NCI-H526 treated with DMSO at 0.1 percent for 48 hours (cell line): ENCODE data around the gene STOX2.

Source experiments
- DNase-seq: peaks from one replicate; lab custom pipeline; 2025; lab: John Stamatoyannopoulos, UW

The STOX2 gene

DNA sequence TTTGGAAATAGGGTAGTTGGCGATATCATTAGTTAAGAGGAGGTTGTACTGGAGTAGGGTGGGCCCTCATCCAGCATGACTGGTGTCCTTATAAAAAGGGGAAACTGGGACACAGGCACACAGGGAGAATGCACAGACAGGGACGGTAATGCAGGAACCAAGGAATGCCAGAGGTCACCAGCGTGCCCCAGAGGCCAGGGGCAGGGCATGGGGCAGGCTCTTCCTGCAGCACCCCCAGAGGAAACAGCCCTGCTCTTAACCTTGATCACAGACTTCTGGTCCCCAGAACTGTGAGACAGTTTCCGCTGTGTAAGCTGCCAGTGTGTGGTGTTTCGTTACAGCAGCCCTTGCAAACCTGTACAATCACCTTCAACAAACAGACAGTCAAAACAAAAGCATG, 15.9 kb upstream of the STOX2 start:
- no peak for DNase-seq

DNA sequence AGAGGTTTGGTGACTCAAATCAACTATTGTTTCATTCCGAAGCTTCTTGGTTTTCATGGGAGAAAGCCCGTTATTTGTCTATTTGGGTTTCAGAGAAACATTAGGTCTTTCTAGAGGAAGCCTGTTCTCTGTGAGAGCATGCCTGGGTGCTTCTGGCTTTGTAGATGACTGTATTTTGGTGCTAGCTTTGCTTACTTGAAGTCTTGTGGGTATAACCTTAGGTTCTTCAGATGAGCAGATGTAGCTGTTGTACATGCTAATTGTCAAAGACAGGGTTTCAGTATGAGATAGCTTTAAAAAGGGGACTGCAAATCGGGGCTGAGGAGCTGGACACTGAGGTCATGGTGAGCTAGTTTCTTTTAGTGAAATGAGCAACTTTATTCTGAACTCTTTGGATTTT, 7.9 kb upstream of the STOX2 start:
- DNase-seq = no peak

DNA sequence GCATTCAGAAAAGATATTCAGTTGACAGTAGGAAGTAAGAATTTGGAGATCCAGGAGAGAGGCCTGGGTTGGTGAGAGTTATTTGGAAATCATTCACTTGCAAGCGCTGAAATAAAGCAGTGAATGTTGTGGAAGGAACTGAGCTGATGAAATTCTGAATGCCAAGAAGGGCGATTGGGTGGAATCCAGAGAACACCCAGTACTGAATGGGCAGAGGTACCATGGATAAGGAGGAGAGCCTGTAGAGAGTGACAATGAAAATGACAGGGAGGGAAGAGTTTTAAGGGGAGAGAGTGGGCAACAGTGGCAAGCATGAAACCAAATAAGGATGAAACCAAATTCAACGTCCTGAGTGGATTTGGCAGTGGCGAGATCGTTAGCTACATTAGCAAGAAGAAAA, 6.7 kb upstream of the STOX2 start:
- no peak for DNase-seq

DNA sequence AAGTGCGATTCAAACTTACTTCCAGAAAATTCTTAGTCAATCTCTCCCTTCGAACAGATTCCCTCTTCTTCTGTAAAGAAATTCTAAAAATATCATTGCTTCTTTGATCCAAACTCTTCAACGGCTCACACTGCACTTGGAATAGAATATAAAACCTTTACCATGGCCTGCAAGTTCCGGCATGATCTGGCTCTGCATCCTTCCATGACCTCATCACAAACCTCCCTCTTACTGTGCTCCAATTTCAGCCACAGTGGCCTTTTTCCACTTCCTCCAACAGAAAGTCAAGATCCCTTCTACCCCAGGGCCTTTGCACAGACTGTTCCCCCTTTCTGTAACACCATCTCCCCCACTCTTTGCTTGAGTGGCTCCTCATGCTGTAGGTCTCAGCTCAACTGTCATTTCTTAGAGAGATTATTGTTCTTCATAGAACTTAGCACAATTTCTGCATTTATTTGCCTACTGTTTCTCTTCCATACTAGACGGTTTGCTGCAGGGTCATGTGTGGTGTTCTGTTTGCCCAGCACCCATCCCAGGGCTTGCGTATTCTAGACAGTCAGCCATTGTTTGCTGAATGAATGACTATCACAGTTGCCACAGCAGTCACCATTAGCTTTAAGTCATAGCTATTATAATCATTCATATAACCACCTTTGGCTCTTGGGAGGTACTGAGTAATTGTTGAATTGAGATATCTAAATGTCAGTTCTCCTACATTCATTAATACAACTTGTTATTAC, 1.9 kb upstream of the STOX2 start:
- DNase-seq = no peak

DNA sequence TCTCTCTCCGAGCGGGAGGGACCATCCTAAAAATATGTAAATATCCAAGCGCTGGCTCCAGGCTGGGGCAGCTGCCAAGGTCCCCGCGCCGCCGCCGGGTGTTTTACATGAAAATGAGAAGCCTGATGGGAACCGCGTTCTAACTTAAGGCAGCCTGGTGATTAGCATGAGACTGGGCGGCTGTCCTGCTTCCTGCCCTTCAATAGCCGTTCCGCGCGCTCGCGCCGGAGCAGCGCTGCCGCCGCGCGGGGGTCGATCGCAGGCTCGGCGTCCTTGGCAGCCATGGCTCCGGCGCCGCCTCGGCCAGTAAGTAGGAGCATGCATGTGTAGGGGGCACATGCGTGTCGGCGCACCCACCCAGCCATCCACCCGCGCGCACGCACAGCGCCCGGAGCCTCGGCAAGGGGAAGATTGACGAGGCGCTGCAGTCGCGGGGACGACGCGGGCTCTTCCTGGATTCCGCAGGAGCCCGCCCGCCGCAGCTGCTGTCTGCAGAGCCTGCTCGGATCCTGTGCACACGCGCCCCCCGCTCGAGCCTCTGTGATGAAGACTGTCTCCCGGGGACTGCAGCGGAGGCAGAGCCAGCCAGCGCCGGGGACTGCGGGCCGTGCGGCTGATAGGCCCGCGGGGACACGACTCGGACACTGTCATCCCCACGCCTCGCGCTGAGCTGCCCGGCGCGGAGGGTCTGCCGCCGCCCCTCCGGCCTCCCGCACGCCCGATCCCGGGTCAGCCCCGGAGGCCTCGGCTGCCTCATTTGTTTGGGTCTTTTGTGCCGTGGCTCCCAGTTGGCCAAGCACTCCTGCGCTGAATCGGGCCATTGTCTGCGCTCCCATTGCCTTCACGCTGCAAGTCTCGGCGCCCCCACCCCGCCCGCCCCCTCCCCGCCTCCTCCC, 734 bp downstream of the STOX2 start:
- peak; percentile 64 for DNase-seq

DNA sequence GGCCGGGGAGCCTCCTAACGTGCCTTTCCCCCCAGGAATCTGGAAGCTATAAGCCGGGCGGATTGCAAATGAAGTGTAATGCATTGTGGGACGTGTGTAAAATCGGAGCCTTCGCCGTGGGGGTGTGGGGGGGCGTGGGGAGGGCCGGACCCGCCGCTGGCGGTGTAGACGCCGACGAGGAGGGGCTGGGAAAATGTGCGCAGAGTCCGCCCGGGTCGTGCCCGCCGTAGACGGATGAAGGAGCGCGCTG, 1.3 kb downstream of the STOX2 start:
- DNase-seq = no peak

DNA sequence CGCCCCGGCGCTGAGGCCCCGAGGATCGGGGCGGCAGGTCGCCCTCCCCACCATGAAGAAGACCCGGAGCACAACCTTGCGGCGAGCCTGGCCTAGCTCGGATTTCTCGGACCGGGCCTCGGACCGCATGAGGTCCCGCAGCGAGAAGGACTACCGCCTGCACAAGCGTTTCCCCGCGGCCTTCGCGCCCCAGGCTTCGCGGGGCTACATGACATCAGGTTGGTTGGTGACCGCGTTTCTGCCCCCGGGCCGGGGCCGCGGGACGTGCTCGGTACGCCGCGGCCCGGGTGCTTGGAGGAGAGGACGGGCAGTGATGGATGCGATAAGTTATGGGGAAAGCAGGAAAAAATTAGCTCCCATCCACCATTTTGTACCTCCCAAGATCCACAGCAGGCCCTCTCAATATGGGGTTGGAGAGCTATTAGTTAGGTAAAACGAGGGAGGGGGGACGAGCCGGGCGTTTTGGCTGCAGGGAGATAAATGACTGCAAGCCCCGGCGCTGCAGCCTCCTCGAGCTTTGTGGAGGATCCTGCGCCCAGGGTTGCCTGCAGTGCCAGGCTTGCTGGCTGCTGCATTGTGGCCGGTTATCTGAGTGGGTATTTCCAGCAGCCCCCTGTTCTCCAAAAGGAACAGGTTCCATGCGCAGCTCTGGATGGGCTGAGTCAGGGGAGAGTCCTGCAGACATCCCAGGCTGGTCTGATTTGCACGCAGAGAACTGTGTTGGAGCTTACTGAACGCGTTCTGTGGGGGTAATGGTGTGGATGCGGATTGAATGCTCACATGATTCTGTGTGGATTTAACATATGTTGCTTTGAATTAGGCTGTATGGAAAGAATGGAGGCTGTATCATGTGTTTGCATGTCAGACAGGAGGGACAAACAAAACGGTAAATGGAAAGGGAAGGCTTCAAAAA, 1.9 kb downstream of the STOX2 start:
- peak; percentile 16 for DNase-seq

DNA sequence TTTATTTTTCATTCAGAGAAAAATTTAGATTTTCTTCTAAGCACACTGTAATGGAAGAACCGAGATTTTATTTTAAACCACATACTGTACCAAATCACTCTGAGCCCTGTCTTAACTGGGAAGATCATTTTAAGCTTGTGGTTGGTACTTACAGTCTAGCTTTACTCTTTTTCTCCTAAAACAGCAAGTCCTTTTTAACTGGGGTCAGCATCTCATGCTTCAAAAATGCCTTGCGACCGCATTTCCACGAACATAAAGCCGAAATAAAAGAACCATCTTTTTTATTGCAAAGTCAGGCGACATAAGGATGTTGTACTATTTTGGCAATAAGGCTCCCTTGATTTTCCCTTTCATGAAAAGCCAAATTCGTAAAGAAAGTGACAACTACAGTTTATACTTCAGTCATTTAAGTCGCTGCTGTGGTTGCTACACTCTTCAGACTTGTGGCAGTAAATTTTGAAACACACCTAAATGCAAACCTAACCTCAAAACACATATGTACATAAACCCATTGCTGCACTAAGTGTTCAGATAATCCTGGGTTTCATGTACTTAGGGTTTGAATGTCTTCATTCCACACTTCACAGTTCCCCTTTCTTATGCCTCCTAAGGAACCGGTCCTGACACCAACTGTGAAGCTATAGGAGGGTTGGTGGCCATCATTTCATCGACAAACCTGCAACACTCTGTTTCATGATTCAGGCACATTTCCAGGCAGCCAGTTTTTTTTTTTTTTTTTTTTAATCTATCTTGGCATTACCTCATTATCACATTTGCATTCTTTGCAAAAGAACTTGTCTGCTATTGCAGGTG, 3.0 kb downstream of the STOX2 start:
- DNase-seq = no peak

DNA sequence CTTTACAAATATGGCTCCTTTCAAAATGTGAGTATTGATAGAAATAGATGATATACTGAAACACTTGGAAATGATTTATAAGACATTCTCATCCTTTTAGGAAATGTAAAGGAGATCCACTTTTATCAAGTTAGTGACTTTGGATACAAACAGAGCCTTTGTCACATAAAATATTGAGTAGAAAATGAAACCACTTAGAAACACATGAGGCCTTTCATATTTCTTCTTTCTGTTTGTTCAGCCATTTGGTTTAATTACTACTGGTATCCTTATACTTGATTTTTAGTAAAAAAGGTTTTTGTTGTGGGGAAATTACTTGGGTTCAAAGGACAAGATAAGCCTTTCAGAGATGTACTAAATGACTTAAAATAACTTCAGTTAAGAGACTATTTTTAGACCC, 4.1 kb downstream of the STOX2 start:
- DNase-seq = no peak

DNA sequence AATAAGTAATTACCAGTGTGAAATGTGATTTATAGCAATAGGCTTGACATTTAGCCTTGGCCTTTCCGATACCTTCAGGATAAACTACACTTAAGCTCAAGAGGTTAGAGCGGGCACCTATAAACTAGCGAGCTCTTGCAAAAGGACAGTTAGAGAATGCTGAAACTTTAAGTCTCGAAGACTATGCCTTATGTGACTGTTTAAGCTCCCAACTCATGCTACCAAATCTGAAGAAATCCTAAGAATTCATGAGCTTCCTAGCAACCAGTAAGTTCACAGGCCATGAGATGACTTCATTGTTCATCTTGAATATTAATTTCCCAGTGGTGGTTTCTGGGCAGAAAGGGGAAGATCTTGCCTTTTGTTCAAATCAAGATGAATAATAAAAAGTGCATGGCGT, 4.7 kb downstream of the STOX2 start:
- DNase-seq = no peak

DNA sequence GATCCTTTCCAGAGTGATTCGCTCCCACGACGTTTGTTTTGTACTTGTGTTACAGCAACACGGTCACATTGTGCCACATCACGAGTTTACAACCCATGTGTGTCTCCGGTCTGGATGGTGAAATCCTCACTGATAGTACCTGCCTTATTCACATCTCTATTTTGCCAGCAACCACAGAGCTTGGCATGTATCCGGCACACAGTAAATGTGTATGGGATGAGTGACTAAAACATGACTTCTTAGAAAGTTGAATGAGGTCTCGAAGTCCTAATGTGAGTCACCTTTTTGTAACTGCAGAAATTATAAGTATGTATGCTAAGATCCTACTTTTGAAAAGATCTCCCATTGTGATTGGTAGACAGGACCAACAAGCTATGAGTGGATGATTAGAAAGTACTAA, 7.5 kb downstream of the STOX2 start:
- no peak for DNase-seq

DNA sequence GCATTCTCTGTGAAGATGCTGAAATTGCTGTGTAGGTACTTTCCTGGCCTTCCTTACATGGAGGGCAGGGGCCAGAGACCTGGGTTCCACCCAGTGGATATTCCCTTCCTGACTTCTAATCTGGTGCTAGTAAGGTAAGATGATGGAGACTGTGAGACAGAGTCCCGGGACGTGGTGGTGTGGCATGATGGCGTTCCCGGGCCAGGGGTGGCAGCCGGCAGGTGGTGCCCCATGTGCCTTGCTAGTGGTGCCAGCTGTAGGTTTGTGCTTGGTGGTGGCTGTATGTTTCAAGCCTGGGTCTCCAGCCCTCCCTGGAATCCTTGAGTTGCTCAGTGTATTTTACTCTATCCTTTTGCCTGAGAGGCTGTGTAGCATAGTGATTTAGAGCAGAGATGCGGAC, 10.9 kb downstream of the STOX2 start:
- DNase-seq = no peak

DNA sequence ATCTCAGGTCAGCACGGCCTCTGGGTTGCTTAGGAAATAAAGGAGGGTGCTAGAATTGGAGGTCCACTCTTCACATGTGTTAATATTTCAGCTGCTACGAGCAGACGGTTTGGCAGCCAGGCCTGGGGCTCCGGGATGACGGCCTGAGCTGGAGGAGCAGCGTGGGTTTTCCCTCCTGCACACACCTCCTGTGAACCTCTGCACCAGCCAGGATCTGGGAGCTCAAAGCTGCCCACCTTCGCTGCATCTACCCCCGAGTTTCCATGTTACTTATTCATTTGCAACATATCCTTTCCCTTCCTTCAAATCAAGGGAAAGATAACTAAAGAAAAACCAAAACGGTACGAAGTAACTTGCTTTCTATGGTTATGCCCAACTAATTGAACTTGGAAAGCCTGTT, 13.6 kb downstream of the STOX2 start:
- DNase-seq = no peak

DNA sequence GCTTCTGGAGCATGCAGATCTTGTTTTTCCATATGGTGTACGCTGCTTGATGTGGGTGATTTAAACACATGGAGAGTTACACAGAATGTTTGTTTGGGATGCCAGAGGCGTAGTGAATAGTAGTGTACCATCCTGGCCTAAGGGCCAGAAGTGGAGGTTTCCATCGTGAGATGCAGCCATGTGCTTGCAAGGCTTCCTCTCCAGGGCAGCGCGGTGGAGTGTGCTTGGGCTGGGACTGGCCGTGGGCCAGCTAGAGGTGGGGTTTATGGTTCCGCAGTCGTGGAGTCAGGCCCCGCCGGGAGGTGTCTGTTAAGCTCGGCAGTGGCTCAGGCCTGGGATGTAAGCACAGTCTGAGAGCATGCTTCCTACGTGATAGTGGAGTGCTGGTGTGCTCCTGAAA, 14.0 kb downstream of the STOX2 start:
- DNase-seq = no peak

DNA sequence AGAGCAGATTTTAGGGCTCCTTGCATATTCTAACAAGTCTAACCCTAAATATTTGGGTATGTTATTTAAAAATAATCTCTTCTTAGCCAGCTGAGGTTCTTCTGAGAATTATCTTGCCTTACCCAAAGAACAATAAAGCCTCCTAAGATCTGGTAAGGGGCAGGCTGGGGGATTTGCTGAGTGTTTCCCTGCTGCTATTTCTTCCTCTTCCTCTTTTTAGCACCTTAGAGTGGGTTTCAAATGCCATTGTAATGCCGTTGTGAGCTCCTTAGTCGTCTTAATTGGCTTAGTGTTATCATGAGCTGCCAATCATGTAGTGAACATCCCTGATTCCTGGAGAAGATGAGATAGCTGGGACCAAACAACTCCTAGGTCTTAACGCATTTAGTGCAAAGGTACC, 15.4 kb downstream of the STOX2 start:
- no peak for DNase-seq

DNA sequence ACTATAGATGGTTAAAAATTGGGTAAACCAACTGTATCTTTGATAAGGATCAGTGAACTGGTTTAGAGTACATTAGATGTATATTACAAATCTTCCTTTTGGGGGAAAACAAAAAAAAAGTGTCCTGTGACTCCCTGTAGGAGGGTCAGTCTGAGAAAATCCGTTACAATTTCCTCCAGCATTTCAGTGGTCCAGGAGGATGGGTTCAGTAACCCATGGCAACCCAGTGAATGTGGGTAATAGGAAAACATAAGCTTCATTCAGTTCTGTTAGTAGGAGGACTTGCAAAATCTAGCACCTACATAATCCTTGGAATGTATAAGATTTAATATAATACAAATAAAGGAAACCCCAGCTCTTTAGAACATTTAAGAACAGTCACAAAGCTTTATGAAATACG, 16.2 kb downstream of the STOX2 start:
- DNase-seq = no peak

DNA sequence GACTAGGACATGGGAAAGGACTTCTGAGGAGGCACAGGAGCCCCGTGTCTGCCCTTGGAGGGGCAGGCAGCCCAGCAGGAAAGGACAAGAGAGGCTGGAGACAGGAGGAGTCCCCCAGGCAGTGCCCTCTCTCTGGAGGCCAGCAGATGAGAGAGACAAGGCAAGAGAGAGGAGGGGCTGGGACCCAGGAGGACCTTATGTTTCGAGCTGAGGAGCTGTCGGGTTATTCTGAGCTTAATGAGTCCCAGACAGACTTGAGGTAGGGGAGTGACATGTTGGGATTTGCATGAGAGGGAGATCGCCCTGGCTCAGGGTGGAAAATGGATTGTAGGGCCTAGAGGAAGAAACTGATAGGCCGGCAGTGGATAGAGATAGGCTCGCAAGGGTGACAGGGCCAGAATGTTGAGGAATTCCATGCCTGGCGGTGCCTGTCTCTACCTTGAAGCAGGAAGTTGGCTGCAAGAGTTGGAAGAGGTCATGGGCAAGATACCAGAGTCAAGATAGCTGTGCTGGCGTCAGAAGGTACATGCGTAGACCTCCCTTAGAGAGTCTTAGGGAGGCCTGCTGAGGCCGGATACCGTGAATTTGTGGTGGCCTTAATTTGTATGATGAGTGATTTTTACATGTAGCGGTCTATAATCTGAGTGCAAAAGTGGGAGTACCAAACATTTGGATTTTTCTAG, 19.4 kb downstream of the STOX2 start:
- DNase-seq = no peak

DNA sequence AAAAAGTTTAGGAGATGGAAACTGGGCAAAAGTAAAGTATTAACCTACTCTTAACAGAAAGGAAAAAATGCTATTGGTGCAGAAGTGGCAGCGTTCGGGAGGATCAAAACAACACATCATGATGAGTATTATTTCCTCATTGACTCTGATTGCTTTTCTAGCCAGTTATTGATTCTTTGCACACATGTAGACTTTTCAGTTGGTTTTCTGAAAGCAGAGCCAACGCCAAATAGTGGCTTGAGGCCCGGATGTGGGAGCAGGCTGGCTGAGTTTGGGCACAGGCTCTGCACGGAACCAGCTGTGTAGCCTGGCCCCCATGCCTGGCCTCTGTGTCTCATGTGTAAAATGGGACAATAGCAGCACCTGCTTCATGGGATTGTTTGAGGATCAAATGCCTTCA, 21.8 kb downstream of the STOX2 start:
- DNase-seq = no peak

DNA sequence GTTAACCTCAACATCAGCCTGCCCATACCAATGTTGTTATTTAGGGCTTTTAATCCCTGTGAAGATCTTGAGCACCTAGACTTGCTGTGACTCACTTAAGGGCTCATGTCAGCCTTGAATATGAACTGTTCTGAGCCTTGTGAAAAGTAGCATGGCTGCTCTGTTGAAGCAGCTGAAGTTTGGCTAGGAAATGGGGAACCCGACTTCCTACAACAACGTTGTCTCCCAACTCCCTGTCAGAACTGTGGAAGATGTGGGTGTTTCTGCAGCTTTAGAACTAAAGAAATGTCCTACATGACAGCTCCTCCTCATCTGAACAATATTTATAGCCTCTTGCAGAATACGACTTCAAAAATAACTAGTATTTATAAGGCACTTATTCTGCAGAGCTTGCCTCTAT, 27.5 kb downstream of the STOX2 start:
- DNase-seq = no peak

DNA sequence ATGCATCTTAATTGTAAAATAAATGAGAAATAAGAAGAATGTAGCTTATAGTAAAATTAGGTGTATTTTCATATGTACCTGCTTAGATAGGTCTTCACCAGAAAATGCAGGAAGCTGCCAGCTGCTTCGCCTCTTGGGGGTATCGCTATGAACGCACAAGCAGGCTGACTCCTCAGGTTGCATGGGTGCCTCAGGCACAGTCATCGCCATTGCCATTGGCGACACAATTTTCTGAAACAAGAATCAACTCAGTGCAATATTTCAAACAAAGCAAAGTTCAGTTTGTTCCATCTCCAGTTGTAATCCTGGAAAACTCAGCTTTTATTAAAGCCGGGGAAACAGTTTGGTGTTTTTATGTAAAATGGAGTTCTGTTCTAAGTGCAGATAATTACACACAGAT, 29.7 kb downstream of the STOX2 start:
- no peak for DNase-seq

DNA sequence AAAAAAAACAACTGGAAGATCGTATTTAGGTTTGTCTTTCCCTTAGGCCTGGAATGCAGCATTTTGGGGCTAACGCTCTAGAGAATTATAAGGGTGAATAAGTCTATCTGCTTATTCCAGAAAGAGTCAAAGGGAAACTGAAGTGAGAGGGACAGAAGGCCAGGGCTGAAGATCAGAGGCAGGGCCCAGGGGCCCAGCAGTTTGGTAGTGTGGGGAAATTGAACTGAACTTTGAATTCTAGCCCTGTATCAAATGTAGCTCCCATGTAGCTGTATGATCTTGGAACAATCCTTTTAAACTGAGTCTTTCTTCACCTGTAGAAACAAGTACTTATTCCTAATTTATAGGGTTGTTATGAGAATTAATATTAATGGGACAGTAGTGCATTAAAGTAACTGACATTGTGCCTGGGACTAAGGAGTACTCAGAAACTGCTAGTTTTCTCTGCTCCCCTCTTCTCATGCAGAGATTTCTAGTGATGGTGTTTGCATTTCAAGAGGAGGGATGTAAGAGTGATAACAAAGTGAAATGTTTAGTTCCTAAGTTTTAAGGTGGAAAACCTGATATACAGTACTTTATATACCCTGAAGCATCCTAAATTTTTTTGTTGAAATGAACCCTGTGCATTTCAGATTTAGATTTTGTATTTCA, 30.4 kb downstream of the STOX2 start:
- no peak for DNase-seq
